Cardiac fibroblast (primary cell): ENCODE results near the gene KMT5C.

Source experiments
- DNase-seq, 2 donors: peaks; one replicate each; pipeline versions ENCODE4 v3.0.0 to v3.0.0-alpha.2; 2010; ENCODE audit warnings: low read depth in 2 of 2
- H3K4me3 ChIP-seq, 2 donors: replicated peaks in 1 of 2; 1 replicate in 1 of 2; 2 replicates in 1 of 2; pipeline ENCODE4 v1.5.1; 2011; ENCODE audit warnings: low read depth in 2 of 2, low read length in 2 of 2, mild to moderate bottlenecking in 2 of 2, moderate library complexity in 1 of 2
- TF ChIP-seq, protein P1 (sequence below): IDR thresholded peaks from one replicate; pipeline ENCODE4 v1.5.1; 2011; ENCODE audit warnings: low read depth, mild to moderate bottlenecking, low read length, inconsistent platforms

KMT5C gene

DNA sequence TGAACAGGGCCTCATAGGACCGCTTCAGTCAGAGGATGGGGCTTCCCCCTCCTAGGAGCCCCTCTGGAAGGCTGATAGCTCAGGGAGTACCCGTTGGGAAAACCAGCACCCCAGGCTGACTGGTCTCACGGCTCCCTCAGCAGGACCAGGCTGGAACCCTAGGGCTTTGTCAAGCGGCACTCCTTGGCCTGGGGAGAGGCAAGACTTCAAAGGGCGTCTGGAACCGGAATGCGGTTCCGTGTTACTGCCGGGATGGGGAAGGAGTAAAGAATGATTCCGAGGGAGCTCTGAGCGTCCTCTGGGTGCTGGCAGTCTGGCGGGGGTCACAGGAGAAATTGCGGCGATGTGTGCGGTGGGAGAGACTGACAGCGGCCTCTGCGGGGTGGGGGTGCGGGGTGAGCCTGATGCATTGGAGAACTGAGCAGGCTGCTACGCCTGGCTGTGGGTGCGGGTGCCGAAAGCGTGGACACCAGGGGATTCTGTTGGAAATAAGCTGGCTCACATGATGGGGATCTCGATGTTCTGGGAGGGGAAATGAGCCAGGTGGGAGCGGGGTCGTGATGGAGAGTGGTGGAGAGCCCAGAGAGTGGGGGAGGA, 13.0 kb downstream of the KMT5C start:
- H3K4me3 ChIP-seq = no peak overlapping the region
- DNase-seq = no peak
- TF ChIP-seq, protein P1, sequence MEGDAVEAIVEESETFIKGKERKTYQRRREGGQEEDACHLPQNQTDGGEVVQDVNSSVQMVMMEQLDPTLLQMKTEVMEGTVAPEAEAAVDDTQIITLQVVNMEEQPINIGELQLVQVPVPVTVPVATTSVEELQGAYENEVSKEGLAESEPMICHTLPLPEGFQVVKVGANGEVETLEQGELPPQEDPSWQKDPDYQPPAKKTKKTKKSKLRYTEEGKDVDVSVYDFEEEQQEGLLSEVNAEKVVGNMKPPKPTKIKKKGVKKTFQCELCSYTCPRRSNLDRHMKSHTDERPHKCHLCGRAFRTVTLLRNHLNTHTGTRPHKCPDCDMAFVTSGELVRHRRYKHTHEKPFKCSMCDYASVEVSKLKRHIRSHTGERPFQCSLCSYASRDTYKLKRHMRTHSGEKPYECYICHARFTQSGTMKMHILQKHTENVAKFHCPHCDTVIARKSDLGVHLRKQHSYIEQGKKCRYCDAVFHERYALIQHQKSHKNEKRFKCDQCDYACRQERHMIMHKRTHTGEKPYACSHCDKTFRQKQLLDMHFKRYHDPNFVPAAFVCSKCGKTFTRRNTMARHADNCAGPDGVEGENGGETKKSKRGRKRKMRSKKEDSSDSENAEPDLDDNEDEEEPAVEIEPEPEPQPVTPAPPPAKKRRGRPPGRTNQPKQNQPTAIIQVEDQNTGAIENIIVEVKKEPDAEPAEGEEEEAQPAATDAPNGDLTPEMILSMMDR = no peak

DNA sequence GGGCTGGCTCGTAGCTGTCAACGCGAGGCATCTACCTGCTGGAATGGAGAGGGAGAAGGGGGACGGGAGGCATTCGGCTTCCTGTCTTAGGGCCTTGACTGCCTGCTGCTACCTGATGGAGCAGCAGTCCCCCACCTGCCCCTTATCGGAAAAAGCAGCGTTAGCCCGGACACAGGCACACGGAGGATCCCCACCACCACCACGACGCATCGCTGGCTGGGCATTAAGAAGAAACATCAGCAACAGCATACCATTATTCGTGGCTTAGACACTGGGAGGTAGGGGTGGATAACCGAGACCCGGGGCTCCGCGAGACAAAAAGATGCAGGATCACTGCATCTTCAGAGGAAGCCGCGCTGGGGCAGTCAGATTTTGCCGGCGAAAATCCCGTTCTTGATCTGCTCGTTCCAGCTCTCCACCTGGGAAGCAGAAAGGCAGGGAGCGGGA, 13.7 kb downstream of the KMT5C start:
- H3K4me3 ChIP-seq = peak overlapping the region; percentile 44 to 46
- DNase-seq = no peak
- TF ChIP-seq, protein P1 = no peak

DNA sequence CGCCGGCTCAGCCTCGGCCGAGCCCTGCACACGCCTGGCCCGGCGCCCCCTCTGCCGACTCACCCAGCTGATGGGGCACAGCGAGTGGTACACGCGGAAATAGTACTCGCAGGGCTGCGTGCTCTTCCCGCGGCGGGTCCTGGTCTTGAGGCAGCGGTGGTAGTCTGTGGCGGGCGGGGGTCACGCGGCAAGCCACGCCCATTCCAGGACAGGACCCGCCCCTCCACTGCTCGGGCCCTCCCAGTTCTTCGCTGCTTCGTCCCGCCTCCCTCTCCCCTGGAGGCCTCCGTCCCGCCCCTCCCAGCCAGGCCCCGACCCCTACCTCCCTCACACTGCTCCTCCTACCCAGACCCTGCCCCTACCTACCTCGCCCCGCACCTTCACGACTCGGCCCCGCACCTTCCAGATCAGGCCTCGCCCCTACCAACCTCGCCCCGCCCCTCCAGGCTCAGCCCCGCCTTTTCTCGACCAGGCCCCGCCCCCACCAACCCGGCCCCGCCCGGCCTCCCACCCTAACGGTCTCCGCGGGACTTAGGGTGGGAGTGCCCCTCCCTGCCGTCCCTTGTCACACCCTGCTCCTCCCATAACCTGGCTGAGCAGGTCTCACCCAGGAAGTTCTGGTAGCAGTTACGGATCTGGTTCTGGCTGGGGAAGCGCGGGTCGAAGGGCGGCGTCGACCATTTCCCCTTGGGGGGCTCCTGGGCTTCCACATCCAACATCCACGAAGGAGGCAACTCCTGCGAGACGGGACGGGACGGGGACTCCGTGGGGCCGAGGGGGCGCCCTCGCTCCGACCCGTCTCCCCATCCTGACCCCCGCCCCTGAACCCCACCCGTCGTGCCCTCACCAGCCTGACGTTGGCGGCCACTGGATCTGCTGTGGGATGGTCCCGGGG, 14.4 kb downstream of the KMT5C start:
- TF ChIP-seq, protein P1 = no peak
- peak; percentile 28 to 62 for DNase-seq
- H3K4me3 ChIP-seq = peak overlapping the region; percentile 44 to 46

DNA sequence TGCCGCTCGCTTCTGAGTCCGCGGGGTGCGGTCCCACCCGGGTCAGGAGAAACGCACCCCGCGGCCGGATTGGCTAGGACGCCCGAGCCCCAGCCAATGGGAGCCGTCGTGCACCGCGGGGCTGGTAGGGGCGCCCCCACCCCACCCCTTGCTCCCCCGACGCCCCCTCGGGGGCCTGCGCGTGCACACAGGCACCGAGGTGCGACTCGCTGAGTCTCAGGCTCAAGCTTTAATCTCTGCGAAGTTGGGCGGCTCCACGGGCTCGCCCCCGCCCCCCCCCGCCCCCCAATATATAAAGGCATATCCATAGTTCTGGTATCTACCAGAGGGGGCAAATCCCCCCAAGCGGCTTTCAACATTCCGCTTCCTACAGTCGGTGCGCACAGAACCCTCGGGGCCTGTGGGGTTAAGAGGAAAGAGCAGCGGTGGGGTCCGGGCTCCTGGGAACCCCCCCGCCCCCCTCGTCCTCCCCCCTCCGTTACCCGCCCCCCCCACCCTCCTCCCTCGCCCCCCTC, 15.1 kb downstream of the KMT5C start, which contains the start of gene COX6B2:
Gene COX6B2, minus strand, starts transcription at position 22 of the 515 bp plus-strand sequence. CDS start 198 bp downstream, outside the sequence.
- DNase-seq = no peak
- peak within 1 kb of the TSS; percentile 44 to 46 for H3K4me3 ChIP-seq
- TF ChIP-seq, protein P1 = no peak

DNA sequence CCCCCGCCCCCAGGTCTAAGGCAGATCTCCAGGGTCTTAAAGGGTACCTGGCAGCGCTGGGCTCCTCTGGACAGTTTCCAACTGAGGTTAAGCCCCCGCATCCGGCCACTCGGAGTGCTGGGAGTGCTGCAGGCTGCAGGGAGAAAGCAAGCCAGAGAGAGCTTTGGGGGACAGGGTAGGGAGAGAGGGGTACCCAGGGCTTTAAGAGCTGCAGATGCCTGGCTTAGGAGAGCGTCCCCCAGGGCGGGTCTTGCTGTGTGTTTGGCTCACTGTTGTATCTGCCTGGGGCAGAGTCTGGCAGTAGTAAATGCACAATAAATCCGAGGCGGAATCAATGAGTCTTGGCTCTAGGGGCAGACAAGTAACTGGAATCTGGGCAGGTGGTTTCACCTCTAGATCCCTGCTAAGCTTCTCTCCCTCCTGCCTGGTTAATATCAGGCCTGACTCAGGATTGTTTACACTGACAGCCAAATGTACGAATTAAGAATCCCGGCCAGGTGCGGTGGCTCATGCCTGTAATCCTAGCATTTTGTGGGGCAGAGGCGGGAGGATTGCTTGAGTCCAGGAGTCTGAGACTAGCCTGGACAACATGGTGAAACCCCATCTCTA, 15.6 kb downstream of the KMT5C start:
- no peak for DNase-seq
- no peak overlapping the region for H3K4me3 ChIP-seq
- TF ChIP-seq, protein P1 = no peak

DNA sequence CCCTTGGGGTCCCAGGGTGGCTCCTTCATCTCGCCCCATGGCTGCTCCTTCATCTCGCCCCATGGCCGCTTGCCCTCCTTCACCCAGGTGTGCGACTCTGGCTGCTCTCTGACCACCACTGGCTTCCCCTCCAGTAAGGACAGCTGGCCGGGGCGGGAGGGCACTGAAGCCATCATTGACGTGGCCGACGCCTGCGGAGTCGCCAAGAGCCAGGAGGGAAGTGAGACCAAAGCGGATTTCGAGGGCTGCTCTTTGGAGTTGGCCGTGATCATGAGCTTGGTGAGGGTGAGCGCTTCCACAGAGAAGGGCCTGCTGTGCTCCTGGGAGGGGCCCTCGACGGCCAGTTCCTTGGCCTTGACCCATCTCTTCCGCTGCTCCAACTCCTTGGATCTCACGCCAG, 18.8 kb downstream of the KMT5C start:
- no peak for DNase-seq
- H3K4me3 ChIP-seq = no peak overlapping the region
- TF ChIP-seq, protein P1 = no peak
